EH (cell line): ENCODE results near the gene SLC7A9.
"Not testable (repeated sequence)": the region's sequence is repeated elsewhere in the genome, so short reads cannot be mapped to it uniquely, and the experiment has no call there.

Experiments used
- DNase-seq: peaks from one replicate; pipeline ENCODE4 v3.0.0-alpha.2; 2015; ENCODE audit warnings: low read depth

Gene SLC7A9

DNA sequence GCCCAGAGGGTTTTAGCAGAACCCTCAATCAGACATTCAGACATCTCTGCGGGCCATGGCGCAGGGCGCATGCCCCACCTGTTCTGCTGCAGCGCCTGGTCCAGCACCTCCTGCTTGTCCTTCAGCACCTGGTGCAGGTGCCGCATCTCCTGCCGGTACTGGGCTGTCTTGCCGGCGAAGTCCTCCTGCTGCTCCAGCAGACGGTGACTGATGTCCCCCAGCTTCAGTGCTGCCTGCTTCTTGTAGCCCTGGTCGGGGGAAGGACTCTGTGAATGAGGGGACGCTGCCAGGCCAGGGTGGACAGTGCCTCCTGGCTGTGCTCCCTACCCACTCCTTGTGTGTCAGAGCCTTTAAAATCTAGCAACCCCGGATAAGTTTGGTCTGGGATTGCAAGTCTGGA is 12.2 kb upstream of the SLC7A9 start:
- DNase-seq: no peak

DNA sequence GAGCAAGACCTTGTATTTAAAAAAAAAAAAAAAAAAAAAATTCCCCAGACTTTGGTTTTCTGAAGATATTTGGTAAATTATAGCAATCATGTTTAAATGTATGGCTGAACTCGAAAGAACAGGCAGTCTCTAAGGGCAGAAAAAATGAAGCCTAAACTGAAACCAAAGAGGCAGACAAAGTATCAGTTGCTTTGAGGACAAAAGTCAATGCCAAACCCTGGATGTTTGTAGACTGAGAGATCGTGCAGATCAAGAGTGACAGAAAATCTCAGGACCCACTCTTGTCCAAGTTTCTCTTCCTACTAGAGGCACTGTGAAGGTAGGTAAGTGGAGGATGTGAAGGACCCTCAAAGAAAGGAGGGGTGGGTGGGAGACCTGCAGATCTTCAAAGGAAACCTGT is 11.1 kb upstream of the SLC7A9 start:
- DNase-seq: no peak

DNA sequence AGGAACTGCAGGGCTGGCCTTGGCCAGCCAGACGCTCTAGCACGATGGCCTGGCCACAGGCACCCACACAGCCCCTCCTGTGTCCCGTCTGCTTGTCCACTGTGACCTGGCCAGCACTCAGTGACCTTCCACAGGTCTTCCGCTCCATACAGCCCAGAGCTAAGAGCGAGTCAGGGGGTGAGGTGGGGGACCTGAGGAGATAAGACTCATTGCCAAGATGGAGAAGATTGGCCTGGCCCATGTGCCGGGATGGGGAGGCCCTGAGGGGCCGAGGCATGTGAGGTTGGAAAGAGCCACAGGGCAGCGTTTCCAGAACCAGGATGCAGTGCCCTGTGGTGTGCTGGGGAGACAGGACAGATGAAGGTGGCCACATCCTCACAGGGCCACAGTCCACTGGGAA is 10.2 kb upstream of the SLC7A9 start:
- DNase-seq: no peak

DNA sequence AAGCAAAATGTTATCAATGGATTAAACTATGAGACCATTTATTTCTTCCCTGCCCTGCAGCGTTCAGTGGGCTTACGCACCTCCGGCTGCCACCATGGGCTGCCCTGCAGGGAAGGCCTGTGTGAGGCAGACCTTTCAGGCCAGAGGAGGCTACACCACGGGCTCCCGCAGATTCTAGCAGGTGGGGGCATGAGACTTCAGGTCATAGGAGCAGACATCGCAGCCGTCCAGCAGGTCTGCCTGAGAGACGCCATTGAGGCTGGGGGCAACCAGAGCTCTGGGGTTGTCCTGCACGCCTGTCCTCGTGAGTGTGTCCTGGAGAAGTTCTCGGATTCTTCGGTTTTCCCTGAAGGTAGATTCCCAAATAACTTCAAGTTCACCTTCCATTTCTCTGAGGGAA is 9.4 kb upstream of the SLC7A9 start:
- no peak for DNase-seq

GRCh38 chr19:32877977-32878745 is 8.6 kb upstream of the SLC7A9 start:
- DNase-seq: no peak

GRCh38 chr19:32877323-32877912 is 7.9 kb upstream of the SLC7A9 start:
- DNase-seq: no peak

- peak; percentile 94 for DNase-seq
These were observed 7.3 kb upstream of the SLC7A9 start for GRCh38 chr19:32876919-32877285.

DNA sequence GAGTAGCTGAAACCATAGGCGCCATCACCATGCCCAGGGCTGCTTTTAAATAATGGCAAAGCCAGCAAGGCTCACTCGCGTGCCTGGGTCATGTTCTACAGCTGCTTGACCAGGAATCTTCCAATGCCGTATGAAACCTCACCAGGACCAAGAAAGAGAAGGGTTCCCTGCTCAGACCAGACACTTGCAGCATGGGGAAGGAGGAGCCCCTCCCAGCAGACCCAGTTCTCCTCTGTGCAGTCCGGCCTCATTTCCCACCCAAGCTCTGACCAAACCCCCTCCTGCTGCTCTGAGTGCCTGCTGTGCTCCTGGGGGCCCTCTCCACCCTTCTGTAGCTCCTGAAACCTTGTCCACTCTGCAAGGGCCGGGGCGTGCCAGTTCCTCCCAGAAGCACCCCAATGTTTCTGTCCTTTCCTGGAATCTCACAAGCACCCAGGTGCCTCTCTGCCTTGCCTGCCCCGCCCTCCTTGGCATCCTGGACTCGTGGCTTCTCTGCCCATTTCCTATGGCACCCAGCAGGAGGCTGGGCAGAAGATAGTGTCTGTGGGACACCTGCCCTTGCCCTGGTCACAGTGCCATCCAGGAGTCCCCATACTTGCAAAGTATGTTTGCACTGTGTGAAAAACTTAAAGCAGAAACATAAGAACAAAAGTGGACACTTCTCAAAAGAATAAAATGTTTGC is 6.8 kb upstream of the SLC7A9 start:
- no peak for DNase-seq

- no peak for DNase-seq
These were observed 5.9 kb upstream of the SLC7A9 start for GRCh38 chr19:32875428-32875827.

GRCh38 chr19:32874605-32875004 is 5.0 kb upstream of the SLC7A9 start:
- no peak for DNase-seq

DNA sequence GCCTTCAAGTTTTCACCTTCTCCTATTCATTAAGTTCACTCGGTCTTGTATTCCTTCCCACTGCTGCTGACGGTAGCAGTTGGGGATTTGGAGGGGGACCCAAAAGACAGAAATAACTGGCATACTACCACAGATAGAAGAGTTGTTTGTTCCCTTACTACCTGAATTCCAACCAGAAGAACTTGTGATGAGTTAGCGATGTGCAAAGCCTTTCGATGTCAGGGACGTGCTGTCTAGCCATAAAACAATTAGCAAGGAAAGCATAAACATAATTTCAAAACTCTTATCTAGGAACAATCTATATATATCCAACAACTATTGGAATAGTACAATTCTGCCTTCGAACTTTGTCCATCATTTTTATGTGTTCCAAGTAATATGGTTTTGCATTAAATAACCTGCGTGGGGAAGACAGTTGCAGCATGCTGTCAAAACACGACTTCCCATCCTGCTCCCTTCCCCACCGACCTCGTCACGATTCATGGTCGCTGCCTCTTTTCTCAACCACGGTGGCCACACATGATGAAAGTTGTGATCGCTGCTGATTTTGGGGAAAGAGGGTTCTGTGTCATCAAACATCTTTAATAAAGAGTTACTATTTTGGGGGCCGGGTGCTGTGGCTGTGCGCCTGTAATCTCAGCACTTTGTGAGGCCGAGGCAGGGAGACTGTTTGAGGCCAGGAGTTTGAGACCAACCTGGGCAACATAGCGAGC is 3.8 kb upstream of the SLC7A9 start:
- DNase-seq: no peak

DNA sequence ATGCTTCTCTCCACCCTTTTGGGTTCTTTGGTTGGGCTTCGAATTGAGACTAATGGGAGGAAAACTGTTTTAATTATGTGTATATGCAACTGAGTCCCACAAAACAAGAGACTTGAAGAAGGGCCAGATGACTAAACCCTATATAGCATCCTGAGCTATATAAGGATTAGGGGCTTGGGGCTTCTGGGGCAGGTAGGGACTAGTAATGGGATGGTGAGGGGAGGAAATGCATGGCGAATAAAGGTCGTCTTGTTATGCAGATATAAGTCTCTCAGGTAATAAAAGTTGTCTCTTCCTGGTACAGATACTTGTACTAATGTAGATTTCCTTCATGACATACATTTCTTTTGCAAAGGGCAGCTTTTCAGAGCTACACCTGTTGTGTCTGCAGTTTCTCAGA is 2.8 kb upstream of the SLC7A9 start:
- no peak for DNase-seq

DNA sequence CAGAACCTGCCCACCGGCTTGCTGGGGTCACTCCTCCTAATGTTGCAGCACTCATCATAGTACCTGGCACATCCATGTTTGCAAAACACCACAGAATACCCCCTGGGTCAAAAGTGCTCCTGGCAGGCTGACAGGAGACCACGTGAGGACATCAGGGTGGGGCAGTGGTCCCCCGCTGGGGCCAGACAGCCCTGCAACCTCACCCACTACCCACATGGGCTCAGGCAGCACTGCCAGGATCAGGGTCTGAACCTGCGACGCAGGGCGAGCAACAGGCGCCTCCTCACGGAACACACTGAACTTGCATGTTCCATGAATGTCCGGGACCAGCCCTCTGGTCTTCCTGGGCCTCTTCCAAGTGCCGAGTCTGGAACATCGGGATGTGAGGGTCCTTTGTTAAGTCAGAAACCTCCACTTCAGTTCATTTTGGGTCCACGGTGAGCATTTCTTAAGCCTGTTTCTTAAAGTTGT is 1.4 kb upstream of the SLC7A9 start:
- no peak for DNase-seq

DNA sequence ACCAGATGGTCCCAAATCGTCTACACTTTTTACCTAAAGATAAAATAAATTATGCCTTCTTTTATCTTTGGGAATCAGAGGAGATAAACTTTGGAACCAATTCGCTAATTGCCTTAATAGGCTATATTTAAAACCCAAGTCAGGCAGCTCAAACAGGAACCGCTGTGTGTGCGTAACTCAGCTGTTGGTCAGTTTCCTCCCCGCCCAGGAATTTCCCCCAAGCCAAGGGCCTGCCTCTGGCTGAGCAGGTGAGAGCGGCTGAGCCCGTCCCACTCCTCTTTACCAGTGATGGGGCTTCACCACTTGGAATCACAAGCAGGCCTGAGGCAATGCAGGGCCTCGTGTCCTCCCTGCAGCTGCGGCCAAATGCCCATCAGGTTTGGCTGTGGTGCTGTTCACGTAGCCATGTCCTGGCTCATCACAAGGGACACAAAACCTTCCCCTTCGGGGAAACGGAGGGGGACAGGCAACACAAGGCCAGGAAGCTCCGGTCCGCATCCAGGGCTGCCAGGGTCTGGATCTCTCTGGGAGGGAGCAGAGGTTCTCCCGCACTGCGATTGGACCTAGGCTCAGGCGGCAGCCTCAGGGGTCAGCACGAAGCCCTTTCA is 503 bp upstream of the SLC7A9 start:
- no peak for DNase-seq

DNA sequence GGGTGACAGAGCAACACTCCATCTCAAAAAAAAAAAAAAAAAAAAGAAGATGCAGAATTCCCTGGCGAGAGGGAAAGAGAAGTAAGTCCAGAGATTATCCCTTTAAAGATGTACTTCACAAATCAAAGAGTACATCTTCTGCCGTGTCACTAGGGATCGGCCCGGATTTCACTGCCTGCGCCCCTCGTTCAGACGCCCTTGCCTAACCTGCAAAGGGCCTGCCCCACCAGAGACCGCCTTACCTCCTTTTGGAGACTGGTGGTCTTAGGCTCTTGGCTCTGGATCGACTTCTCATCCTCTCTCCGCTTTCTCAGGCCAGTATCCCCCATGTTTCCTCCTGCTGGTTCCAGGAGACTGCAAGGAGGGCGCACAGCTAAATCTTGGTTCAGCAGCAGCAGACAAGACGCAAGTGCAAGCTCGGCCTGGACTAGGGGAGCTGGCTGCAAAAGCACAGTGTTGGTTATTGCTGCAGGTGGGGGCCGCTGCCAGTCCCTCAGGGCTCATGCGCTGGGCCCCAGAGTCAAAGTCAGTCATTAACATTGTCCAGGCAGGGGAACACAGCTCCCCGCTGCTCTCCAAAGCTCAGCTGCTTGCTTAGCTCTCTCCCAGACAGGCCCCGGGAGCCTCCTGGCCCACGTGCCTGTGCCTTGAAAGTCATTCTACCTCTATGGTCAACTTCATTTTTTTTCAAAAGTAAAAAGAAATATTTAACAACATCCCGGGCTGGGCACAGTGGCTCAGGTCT is 1.2 kb downstream of the SLC7A9 start:
- no peak for DNase-seq

GRCh38 chr19:32867436-32867835 is 2.1 kb downstream of the SLC7A9 start:
- not testable (repeated sequence) for DNase-seq

DNA sequence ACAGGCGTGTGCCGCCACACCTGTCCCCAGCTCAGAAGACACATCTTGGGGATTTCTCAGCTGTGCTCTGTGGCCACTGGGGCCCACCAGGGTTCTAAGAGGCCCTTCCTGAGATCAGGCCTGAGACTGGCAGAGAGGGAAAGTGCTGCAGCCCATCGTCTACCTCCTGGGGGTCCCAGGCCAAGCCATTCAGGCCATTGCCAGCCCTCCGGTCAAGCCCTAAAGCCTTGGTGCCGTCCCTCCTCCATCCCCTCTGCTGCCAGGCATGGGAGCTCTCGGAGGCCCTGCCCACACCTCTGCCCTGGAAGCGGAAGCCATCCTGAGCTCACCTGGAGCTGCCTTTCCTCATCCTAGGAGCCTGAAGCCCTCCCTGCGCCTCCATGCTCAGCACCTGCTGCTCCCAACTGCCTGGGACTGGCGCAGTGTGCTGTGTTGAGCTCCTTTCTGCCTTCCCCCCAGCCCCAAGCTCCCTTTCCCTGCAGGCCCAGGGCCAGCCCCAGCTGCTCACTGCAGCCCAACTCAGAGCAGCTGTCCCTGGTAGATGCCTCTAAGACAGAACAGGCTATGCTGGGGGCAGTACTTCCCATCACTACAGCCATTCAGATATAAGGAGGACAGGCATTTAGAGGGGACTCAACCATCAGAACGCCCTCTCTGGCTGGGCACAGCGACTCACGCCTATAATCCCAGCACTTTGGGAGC is 2.9 kb downstream of the SLC7A9 start:
- DNase-seq: no peak

- DNase-seq: no peak
These were observed 3.5 kb downstream of the SLC7A9 start for GRCh38 chr19:32866061-32866460.

DNA sequence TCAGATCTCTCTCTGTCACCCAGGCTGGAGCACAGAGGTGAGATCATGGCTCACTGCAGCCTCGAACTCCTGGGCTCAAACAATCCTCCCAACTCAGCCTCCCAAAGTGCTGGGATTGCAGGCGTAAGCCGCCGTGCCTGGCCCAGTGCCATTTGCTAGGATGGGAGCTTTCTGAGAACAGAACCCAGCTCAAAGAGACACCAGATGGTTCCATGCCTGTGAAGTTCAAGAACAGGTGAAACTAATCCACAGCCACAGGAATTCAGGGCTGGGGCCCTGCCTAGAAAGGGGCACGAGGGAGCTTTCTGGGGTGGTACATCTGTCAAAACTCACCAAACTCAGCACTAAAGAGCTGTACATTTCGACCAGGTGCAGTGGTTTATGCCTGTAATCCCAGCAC is 4.2 kb downstream of the SLC7A9 start:
- DNase-seq: no peak

DNA sequence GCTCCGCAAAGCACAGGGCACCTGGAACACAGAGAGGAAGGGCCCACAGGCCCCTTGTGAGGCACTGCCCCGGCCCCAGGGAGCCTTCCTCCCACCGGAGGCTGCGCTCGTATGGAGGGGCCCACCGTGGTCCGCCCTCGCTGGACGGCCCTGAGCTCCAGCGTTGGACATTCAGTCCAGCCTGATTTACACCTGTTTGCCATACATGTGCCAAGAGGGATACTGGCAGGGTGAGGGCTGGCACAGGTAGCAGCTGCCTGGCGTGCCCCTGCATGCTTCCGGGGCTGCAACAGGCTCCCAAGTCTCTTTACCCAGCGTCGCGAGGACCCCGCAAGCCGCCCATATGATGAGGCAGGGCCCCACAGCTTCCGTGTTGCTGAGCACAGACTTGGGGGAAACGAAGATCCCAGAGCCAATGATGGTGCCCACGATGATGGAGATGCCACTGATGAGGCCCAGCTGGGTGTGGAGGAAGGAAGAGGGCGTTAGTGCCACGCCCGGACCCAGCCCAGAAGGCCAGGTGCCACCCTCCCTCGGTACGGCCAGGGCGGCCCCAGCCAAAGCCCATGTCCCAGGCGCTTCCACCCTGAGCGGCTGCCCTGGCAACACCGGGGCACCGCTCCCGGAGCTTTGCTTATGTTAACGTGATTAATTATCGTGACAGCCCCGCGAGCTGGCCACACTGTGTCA is 5.1 kb downstream of the SLC7A9 start:
- DNase-seq: no peak
